ENCODE results near the gene PKHD1.

GRCh38 chr6:52102405-52102804 is 15.0 kb upstream of the PKHD1 start:
- TF ChIP-seq CTCF (IDR thresholded peaks at IDR 0.05; ENCODE audit: low read length) (no peak), EZH2 (IDR thresholded peaks at IDR 0.05; ENCODE audit: borderline replicate concordance, low read length) (no peak)

Data from OCI-LY1 (cell line).